NCI-H510A (cell line): ENCODE measurements around the gene HERPUD2.
A peak's percentile ranks its signal among the peaks of the same experiment; 100 is the strongest.

Source experiments
- DNase-seq: peaks from one replicate; lab custom pipeline; 2025; lab: John Stamatoyannopoulos, UW

HERPUD2 gene, protein sequence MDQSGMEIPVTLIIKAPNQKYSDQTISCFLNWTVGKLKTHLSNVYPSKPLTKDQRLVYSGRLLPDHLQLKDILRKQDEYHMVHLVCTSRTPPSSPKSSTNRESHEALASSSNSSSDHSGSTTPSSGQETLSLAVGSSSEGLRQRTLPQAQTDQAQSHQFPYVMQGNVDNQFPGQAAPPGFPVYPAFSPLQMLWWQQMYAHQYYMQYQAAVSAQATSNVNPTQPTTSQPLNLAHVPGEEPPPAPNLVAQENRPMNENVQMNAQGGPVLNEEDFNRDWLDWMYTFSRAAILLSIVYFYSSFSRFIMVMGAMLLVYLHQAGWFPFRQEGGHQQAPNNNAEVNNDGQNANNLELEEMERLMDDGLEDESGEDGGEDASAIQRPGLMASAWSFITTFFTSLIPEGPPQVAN

DNA sequence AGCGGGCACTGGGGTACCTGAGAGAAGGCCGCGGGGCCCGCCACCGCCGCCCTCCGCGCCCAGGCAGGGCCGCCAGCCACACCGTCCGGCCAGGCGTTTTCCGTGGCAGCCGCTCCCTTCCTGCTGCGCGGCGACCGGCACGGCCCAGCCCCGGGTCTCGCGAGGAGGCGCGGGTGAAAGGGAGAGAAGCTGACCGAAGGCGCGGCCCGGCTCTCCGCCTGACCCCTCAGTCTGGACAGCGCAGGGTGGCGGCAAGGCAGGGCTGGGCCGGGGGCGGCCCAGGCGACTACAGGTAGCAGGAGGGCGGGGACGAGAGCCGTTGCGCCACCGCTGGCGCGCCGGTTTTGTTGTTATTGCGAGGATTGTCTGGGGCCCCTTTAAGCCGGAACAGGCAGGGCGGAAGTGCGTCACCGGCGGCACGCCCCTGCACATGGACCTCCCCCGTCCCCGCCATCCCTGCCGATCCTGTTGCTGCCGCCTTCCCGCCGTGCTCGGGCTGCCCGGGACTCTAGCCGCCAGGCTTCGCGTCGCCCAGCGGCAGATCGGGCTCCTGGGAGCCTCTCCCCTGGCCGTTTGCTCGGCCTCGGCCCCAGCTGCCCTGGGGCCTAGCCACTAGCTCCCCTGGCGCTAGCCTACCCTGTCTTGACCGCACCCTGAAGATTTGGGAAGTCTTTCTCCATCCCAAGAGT is at the start of gene HERPUD2:
TSS of gene HERPUD2 (minus strand) at position 352 of the 689 bp plus-strand sequence. CDS start 805 bp downstream, outside the sequence.
- DNase-seq = peak; percentile 87

DNA sequence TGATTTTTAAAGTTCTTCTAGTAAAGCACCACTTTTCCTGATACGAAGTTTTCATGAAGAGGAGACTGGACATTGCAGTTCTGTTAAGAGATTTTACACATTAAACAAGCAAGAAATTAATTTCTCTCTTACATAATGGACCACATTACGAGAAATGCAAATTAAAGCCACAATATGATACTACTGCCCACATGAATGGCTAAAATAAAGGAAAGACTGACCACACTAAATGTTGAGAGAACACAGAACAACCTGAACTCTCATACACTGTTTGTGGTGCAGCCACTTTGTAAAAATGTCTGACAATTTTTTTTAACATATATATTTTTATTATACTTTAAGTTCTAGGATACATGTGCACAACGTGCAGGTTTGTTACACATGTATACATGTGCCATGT is 44.0 kb upstream of the HERPUD2 start:
- no peak for DNase-seq

GRCh38 chr7:35736725-35737124 is 41.8 kb upstream of the HERPUD2 start:
- no peak for DNase-seq

GRCh38 chr7:35735396-35735795 is 40.5 kb upstream of the HERPUD2 start:
- no peak for DNase-seq

- no peak for DNase-seq
These were observed 39.1 kb upstream of the HERPUD2 start for GRCh38 chr7:35734001-35734483.

DNA sequence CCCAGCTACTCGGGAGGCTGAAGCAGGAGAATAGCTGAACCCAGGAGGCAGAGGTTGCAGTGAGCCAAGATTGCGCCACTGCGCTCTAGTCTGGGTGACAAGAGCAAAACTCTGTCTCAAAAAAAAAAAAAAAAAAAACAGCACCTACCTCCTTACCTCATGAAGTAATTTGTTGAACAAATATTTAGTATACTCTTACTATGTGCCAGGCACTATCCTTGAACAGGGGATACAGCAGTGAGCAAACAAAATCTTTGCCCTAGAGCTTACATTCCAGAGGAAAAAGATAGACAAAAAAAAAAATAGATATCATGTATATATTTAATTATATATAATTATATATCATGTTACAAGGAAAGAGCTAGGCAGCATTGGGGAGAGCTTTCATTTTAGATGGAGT is 36.4 kb upstream of the HERPUD2 start:
- no peak for DNase-seq

DNA sequence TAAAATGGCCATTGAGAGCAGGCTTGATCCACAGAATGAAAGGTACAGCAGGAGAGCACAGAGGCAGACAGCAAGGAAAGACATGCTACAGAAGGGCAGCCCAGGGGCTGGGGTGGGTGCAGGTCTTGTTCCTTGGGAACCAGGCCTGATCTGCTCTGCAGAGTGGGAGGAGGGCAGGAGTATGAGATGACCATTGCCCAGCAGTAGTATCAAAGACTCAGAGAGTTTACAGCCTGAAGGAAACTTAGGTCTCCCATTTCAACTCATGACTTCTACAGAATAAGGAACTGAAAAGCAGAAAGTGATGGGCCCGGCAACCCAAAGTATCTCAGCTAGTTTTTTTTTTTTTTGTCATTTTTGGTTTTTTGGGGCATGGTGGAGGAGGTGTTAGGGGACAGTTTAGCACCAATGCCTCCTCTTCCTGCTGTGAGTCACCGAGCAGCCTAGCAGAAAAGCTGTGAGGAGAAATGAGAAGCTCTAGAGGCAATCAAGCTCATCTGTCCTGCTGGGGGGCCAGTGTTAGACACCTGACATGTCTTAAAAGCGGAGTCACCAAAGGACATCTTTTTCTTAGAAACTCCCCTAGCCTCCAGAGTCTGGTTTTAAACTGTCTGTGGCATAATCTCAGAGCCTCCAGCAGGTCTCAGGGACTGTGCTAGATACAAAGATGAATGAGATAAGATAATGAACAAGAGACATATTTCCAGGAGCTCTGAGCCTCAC is 34.3 kb upstream of the HERPUD2 start:
- DNase-seq = no peak

GRCh38 chr7:35728412-35729060 is 33.6 kb upstream of the HERPUD2 start:
- no peak for DNase-seq

GRCh38 chr7:35727571-35727970 is 32.6 kb upstream of the HERPUD2 start:
- no peak for DNase-seq

- DNase-seq = no peak
These were observed 31.7 kb upstream of the HERPUD2 start for GRCh38 chr7:35726654-35727053.

GRCh38 chr7:35725280-35725680 is 30.3 kb upstream of the HERPUD2 start:
- DNase-seq = no peak

DNA sequence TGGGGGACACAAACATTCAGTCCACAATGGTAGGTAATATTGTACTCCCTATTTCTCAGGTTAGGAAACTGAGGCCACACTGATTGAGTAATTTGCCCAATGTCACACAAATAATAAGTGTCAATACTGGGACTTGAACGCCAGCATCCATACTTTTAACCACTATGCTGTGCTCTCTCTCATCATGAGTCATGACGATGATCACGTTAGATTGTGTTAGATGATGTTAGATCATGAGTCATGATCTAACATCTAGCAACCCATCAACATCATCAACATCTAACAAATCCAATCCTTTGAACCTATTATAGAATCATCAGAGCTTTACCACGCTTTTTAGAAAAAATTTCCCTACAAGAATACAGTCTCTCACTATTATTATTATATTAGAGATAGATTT is 28.1 kb upstream of the HERPUD2 start:
- no peak for DNase-seq

- no peak for DNase-seq
These were observed 27.3 kb upstream of the HERPUD2 start for GRCh38 chr7:35722054-35722849.

- DNase-seq = no peak
These were observed 26.4 kb upstream of the HERPUD2 start for GRCh38 chr7:35721288-35721687.

- DNase-seq = no peak
These were observed 25.9 kb upstream of the HERPUD2 start for GRCh38 chr7:35720849-35721248.

DNA sequence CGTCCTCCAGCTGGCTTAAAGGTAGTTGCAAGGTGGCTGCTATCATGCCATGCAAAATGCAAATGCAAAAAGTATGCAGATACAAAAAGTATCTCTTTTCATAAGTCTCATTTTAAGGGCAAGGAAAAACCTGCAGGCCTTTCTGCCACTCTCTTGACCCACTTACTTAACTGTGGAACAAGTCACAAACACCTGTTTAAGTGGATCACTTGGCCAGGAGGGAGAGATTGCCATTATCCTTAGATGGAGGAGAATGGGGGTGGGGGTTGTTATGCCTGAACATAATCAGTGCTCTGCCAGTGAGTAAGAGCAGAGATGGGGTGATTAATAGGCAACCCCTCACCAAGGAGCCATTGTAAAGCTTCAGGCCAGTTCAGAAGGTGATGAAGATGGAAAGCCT is 25.1 kb upstream of the HERPUD2 start:
- no peak for DNase-seq

GRCh38 chr7:35718047-35718446 is 23.1 kb upstream of the HERPUD2 start:
- no peak for DNase-seq

DNA sequence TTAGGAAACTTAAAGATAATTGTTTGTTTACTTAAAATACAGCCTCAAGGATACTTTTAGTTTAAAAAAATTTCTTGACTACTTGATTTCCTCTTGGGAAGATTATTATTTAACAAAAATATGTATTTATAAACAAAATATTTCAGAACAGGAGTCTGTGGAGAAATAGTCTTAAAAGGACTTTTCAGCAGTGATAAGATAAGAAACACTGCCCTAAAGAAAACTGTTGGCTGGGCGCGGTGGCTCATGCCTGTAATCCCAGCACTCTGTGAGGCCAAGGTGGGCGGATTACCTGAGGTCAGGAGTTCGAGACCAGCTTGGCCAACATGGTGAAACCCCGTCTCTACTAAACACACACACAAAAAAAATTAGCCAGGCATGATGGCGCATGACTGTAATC is 22.6 kb upstream of the HERPUD2 start:
- no peak for DNase-seq

- no peak for DNase-seq
These were observed 22.1 kb upstream of the HERPUD2 start for GRCh38 chr7:35717013-35717412.

DNA sequence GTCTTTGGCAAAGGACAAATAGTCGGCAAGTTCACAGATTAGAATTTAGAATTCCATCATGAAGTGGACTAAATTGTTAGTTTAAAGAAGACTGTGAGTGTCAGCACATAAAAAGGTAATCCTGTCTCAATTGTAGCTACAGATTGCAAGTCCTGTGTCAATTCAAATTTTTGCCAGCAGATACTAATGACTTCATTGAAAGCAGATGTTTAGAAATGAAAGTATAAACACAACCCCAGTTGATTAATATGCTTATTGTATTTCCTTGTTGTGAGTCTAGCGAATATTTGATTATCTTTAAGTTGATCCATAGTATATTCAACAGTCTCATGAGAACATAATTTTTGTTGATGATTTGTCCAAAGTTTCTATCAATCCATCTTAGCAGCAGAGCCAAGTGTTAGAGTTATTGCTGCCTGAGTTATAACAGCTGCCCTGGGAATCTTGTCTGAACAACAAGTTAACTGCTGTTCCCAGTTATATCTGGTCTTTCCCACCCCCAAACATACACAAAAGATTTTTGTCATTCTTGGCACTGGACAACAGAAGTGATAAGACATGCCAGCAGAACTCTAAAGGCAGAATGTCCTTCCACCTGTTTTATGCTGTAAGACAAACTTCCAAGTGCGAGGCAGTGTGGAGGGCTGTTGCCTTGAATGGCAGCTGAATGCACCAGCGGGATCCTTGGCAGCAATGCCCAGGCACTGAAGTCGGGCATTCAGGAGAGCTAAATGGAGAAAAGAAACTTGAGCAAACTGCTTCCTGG is 21.3 kb upstream of the HERPUD2 start:
- DNase-seq = no peak

- DNase-seq = no peak
These were observed 19.9 kb upstream of the HERPUD2 start for GRCh38 chr7:35714862-35715261.
